Activated CD8-positive, alpha-beta T cell treated with anti-CD3 and anti-CD28 coated beads for 36 hours (primary cell): ENCODE measurements around the gene ZNF865. TPM values are rescaled to one million over a fixed set of nuclear protein-coding genes. Genes with fewer than 3 reads are reported as not detected.

Source experiments
- ATAC-seq: fragments of 200-7000 bp; cut with Tn5 transposase; one replicate; pipeline ENCODE4 v1.10.0; 2021; ENCODE audit warnings: mild to moderate bottlenecking, moderate library complexity
- CTCF ChIA-PET: fragments of 350-600 bp; sonication (Branson Sonifier 250); formaldehyde crosslinking; loops from one replicate; lab custom pipeline; 2021; ENCODE audit warnings: antibody characterized with exemption; lab: Charles Lee
- POLR2A ChIA-PET: fragments of 350-600 bp; sonication (Branson Sonifier 250); formaldehyde crosslinking; loops from one replicate; lab custom pipeline; 2021; ENCODE audit warnings: antibody characterized with exemption; lab: Charles Lee
- DNase-seq: peaks from one replicate; pipeline ENCODE4 v3.0.0-alpha.2; 2020
- H3K27ac Mint-ChIP-seq: one replicate; pipeline ENCODE4 v1.8.0; 2021; ENCODE audit warnings: mild to moderate bottlenecking, mixed read lengths
- H3K27me3 Mint-ChIP-seq: one replicate; pipeline ENCODE4 v1.8.0; 2021; ENCODE audit warnings: mixed read lengths
- H3K36me3 Mint-ChIP-seq: one replicate; pipeline ENCODE4 v1.8.0; 2021; ENCODE audit warnings: low read depth, mixed read lengths
- H3K4me1 Mint-ChIP-seq: one replicate; pipeline ENCODE4 v1.8.0; 2021; ENCODE audit warnings: low read depth, mixed read lengths
- H3K4me3 Mint-ChIP-seq: one replicate; pipeline ENCODE4 v1.8.0; 2021; ENCODE audit warnings: mild to moderate bottlenecking, moderate library complexity, mixed read lengths
- H3K9me3 Mint-ChIP-seq: one replicate; pipeline ENCODE4 v1.8.0; 2021; ENCODE audit warnings: mixed read lengths
- intact Hi-C: fragments of 100-400 bp; cut with micrococcal nuclease; formaldehyde crosslinking; loops from one replicate; pipeline ENCODE4 v1.10.0; 2022
- total RNA-seq, 2 experiments: library from RNA; stranded (reverse); gene quantifications; one replicate each; pipeline ENCODE4 v1.2.3, GENCODE V29; 2021
- TF ChIP-seq, protein P1 (sequence below): fragments of 200-600 bp; IDR thresholded peaks from one replicate; pipeline ENCODE4 v1.8.0; 2022; ENCODE audit warnings: antibody characterized with exemption, mild to moderate bottlenecking

Gene ZNF865
- total RNA-seq, 2 experiments from 2014 or later: 10.6 to 11.7 TPM

DNA sequence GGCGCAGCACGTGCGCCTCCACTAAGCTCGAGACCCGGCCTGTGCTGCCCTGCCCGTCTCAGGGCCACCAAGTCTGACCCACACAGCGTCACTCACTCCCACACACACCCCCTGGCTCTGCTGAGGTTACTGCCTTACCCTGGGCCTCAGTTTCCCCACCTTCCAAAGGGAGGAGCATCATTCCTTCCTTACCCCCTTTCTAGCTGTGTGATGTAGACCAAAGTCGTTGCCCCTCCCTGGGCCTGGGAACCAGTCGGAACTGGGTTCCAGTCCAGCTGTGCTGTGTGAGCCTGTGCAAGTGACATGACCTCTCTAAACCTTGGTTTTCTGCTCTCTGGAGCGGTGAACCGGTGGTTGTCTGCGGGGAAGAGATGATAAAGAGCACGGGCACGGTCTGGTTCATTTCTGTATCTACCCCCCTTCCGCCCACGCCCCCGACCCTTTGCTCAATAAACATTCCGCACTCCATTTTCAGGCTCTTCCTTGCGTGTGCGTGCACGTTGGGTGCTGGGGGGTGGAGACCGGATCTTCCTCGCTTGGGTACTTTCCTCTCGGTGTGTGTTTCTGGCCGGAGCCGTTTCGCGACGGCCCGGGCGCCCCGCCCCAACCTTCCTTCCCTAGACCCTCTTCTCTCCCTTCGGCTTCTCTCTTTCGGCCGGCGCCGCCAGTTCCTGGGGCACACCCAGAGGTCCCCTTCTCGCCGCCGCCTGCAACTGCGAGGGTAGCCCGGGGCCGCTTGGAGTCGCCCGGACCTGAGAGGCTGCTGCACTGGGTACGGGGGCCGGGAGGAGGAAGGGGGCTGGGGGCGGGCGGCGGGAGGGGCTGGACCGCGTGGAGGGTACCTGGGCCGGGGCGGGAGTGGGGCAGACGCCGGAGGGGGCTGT is 37.8 kb downstream of the ZNF865 start, which contains the start of gene ZNF581:
TSS of gene ZNF581 (plus strand) at position 647 of the 884 bp plus-strand sequence. CDS start 923 bp downstream, outside the sequence.
- H3K4me1 Mint-ChIP-seq: peaks cover 47% of the 10 kb centered on the region

DNA sequence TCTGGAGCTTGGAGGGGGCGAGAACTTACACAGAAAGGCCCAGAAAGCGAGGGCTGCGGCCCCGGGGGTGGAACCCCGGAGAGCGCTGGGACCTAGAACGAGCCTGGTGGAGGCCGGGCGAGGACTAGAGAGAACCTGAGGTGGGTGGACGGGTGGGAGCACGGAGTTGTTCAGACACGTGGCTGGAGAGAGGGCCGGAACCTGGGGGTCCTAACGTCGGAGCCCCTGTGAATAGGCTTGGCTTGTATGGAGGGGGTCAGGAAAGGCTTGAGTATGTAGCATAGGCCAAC is 38.4 kb downstream of the ZNF865 start:
- H3K27ac Mint-ChIP-seq: peak overlapping the region; percentile 96
- intact Hi-C loops: no loop called here
- H3K36me3 Mint-ChIP-seq: peaks cover 45% of the 10 kb centered on the region
- no peak for ATAC-seq
- peak overlapping the region; percentile 82 for H3K4me3 Mint-ChIP-seq
- no peaks in the 10 kb centered on the region for H3K27me3 Mint-ChIP-seq
- POLR2A ChIA-PET: interaction anchor here (1.2 to 3.2 kb wide), 4 partner anchors 8 to 13 kb away, joined by 3 to 12 read pairs (median 7); partner anchors contain the start of gene U2AF2
- TF ChIP-seq, protein P1, sequence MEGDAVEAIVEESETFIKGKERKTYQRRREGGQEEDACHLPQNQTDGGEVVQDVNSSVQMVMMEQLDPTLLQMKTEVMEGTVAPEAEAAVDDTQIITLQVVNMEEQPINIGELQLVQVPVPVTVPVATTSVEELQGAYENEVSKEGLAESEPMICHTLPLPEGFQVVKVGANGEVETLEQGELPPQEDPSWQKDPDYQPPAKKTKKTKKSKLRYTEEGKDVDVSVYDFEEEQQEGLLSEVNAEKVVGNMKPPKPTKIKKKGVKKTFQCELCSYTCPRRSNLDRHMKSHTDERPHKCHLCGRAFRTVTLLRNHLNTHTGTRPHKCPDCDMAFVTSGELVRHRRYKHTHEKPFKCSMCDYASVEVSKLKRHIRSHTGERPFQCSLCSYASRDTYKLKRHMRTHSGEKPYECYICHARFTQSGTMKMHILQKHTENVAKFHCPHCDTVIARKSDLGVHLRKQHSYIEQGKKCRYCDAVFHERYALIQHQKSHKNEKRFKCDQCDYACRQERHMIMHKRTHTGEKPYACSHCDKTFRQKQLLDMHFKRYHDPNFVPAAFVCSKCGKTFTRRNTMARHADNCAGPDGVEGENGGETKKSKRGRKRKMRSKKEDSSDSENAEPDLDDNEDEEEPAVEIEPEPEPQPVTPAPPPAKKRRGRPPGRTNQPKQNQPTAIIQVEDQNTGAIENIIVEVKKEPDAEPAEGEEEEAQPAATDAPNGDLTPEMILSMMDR: no peak
- H3K9me3 Mint-ChIP-seq: peaks cover 4% of the 10 kb centered on the region
- peaks cover 47% of the 10 kb centered on the region for H3K4me1 Mint-ChIP-seq
- DNase-seq: no peak
- CTCF ChIA-PET: interaction anchor here (1.6 to 2.6 kb wide), 2 partner anchors 10 to 11 kb away, joined by 4 to 7 read pairs; no protein-coding TSS in a partner anchor

More for the DNA sequence above, 37.8 kb downstream of the ZNF865 start, which contains the start of gene ZNF581:
- Mint-ChIP-seq H3K27ac (peak within 1 kb of the TSS; percentile 99), H3K36me3 (peaks cover 49% of the 10 kb centered on the region), H3K9me3 (peaks cover 4% of the 10 kb centered on the region), H3K4me3 (peak within 1 kb of the TSS; percentile 82), H3K27me3 (no peaks in the 10 kb centered on the region)
- intact Hi-C loops: no loop called here
- ChIA-PET CTCF (interaction anchor here (1.0 to 1.9 kb wide), 5 partner anchors 10 to 37 kb away, joined by 3 to 15 read pairs (median 7); partner anchors contain the start of gene U2AF2), POLR2A (interaction anchor here (1.2 to 3.2 kb wide), 10 partner anchors 7 to 63 kb away, joined by 3 to 12 read pairs (median 6); partner anchors contain the start of genes FIZ1, U2AF2, ZNF524 and ZNF579)
- TF ChIP-seq, protein P1: no peak
- ATAC-seq: peak; percentile 57
- peak; percentile 94 for DNase-seq

DNA sequence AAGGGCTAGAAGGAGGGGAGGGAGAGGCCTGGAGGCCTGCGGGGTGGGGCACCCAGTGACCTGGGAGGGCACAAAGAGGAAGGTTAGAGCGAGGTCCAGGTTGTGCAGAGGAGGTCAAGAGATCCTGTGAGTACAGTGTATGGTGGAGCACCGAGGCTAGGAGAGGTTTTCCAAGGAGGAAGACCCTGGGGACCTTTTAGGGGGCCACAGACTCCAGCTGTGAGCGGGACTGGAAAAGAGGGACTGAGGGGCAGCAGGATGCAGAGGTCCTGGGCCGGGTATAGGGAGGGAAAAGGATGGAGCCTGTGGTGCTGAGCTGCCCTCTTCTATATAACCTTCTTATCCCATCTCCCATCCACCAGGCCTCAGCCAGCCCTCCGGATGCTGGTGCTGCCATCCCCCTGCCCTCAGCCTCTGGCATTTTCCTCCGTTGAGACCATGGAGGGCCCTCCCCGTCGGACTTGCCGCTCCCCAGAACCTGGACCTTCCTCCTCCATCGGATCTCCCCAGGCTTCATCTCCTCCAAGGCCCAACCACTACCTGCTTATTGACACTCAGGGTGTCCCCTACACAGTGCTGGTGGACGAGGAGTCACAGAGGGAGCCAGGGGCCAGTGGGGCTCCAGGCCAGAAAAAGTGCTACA is 38.9 kb downstream of the ZNF865 start:
- TF ChIP-seq, protein P1: no peak
- Mint-ChIP-seq H3K4me3 (peak overlapping the region; percentile 82), H3K36me3 (peaks cover 41% of the 10 kb centered on the region), H3K27me3 (no peaks in the 10 kb centered on the region), H3K9me3 (no peaks in the 10 kb centered on the region), H3K4me1 (peaks cover 46% of the 10 kb centered on the region), H3K27ac (peak overlapping the region; percentile 96)
- CTCF ChIA-PET: interaction anchor here (1.2 to 2.6 kb wide), 3 partner anchors 9 to 12 kb away, joined by 4 to 7 read pairs (median 4); no protein-coding TSS in a partner anchor
- DNase-seq: no peak
- no peak for ATAC-seq
- POLR2A ChIA-PET: interaction anchor here (1.2 to 3.2 kb wide), 4 partner anchors 8 to 10 kb away, joined by 3 to 12 read pairs (median 8); partner anchors contain the start of gene U2AF2
- intact Hi-C loops: no loop called here

DNA sequence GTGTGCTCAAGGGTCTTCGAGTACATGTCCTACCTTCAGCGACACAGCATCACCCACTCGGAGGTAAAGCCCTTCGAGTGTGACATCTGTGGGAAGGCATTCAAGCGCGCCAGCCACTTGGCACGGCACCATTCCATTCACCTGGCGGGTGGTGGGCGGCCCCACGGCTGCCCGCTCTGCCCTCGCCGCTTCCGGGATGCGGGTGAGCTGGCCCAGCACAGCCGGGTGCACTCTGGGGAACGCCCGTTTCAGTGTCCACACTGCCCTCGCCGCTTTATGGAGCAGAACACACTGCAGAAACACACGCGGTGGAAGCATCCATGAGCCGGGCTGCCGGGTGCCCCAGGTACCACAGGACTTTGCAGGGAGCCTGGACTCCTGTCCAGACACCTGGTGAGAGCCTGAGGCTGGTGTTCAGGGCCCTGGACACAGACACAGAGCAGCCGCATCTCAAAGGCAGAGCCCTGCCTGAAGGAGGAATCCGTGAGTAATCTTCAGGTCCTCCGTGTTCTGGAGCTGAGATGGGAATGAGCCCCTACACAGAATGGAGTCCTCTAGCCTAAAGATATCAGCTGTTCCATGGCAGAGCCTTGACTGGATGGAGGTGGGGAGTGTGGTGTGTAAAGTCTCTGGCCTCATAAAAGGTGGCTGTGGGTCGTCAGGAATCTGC is 39.5 kb downstream of the ZNF865 start:
- Mint-ChIP-seq H3K4me3 (peak overlapping the region; percentile 82), H3K27ac (peak overlapping the region; percentile 96), H3K36me3 (peaks cover 41% of the 10 kb centered on the region), H3K9me3 (no peaks in the 10 kb centered on the region), H3K4me1 (peaks cover 49% of the 10 kb centered on the region), H3K27me3 (no peaks in the 10 kb centered on the region)
- intact Hi-C loops: no loop called here
- CTCF ChIA-PET: interaction anchor here (1.2 to 2.6 kb wide), 3 partner anchors 8 to 12 kb away, joined by 4 to 7 read pairs (median 4); no protein-coding TSS in a partner anchor
- POLR2A ChIA-PET: interaction anchor here (0.7 to 3.2 kb wide), 4 partner anchors 8 to 10 kb away, joined by 3 to 12 read pairs (median 4); partner anchors contain the start of gene U2AF2
- DNase-seq: no peak
- TF ChIP-seq, protein P1: no peak
- ATAC-seq: no peak
